HL-60/S4 treated with retinoic acid at 250 ng/mL for 4 days and 3 days (cell line): ENCODE measurements around the gene IGFBPL1.
"Not testable (repeated sequence)": the region's sequence is repeated elsewhere in the genome, so short reads cannot be mapped to it uniquely, and the experiment has no call there.

Source experiments
- in situ Hi-C: fragments of 300-500 bp; cut with MboI; formaldehyde crosslinking; loops from 2 replicates; pipeline ENCODE4 v1.7.0; 2022; ENCODE audit warnings: low sequenced_read_pairs

The IGFBPL1 gene

GRCh38 chr9:38423973-38424843 lies at the start of gene IGFBPL1:
Gene IGFBPL1 (minus strand): TSS chr9:38424454. CDS start chr9:38424424, 30 bp downstream.
- in situ Hi-C loops, result no loop called here

GRCh38 chr9:38472583-38473249 lies 48.5 kb upstream of the IGFBPL1 start:
- in situ Hi-C loops, result not testable (repeated sequence)

GRCh38 chr9:38467404-38467803 lies 43.1 kb upstream of the IGFBPL1 start:
- in situ Hi-C loops, result no loop called here

- in situ Hi-C loops, result no loop called here
Measured at GRCh38 chr9:38453835-38454234, 29.6 kb upstream of the IGFBPL1 start.

GRCh38 chr9:38451162-38451561 lies 26.9 kb upstream of the IGFBPL1 start:
- in situ Hi-C loops, result no loop called here

- in situ Hi-C loops, result no loop called here
Measured at GRCh38 chr9:38447703-38448102, 23.4 kb upstream of the IGFBPL1 start.

- in situ Hi-C loops, result no loop called here
Measured at GRCh38 chr9:38445154-38446043, 21.1 kb upstream of the IGFBPL1 start.

- in situ Hi-C loops, result no loop called here
Measured at GRCh38 chr9:38443597-38443996, 19.3 kb upstream of the IGFBPL1 start.

GRCh38 chr9:38443181-38443580 lies 18.9 kb upstream of the IGFBPL1 start:
- in situ Hi-C loops, result no loop called here

- in situ Hi-C loops, result no loop called here
Measured at GRCh38 chr9:38442473-38443096, 18.3 kb upstream of the IGFBPL1 start.

GRCh38 chr9:38441347-38442085 lies 17.3 kb upstream of the IGFBPL1 start:
- in situ Hi-C loops, result no loop called here

- in situ Hi-C loops, result no loop called here
Measured at GRCh38 chr9:38440516-38440915, 16.3 kb upstream of the IGFBPL1 start.

GRCh38 chr9:38439916-38440301 lies 15.7 kb upstream of the IGFBPL1 start:
- in situ Hi-C loops, result no loop called here

- in situ Hi-C loops, result no loop called here
Measured at GRCh38 chr9:38439291-38439915, 15.1 kb upstream of the IGFBPL1 start.

- in situ Hi-C loops, result no loop called here
Measured at GRCh38 chr9:38437193-38437823, 13.1 kb upstream of the IGFBPL1 start.

GRCh38 chr9:38436708-38437107 lies 12.5 kb upstream of the IGFBPL1 start:
- in situ Hi-C loops, result no loop called here

GRCh38 chr9:38435521-38435920 lies 11.3 kb upstream of the IGFBPL1 start:
- in situ Hi-C loops, result no loop called here

- in situ Hi-C loops, result no loop called here
Measured at GRCh38 chr9:38434853-38435252, 10.6 kb upstream of the IGFBPL1 start.

- in situ Hi-C loops, result no loop called here
Measured at GRCh38 chr9:38434365-38434764, 10.1 kb upstream of the IGFBPL1 start.
